ENCODE results near the gene CHN2.
A peak's percentile ranks its signal among the peaks of the same experiment; 100 is the strongest.
"Not testable (repeated sequence)": the region's sequence is repeated elsewhere in the genome, so short reads cannot be mapped to it uniquely, and the experiment has no call there.

The CHN2 gene

DNA sequence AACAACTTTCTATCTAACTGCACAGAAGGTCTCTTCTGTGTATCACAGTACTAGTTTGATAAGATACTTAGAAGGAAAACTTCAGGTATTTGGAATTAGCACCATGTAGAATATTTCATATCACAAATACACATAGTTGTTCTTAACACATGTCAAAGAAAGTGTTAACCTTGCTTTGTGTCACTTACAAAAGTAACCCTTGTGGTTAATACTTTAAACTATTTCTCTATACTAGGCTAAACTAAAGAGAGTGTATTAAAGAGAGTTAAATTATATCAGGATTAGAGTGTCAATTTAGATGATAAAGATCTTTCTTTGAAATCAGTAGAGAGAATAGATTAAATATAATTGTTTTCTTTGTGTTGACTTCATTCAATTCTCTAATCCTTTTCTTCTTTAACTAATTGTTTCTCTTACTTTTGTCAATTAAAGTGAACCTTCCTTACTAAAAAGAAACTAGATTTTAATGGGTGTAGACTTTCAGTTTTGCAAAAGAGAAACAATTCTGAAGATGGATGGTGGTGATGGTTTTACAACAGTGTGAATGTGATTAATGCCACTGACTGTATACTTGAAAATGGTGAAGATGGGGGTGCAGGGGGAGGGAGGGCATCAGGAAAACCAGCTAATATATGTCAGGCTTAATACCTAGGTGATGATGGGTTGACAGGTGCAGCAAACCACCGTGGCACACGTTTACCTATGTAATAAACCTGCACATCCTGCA is 67.8 kb downstream of the CHN2 start:
- no peak for DNase-seq

DNA sequence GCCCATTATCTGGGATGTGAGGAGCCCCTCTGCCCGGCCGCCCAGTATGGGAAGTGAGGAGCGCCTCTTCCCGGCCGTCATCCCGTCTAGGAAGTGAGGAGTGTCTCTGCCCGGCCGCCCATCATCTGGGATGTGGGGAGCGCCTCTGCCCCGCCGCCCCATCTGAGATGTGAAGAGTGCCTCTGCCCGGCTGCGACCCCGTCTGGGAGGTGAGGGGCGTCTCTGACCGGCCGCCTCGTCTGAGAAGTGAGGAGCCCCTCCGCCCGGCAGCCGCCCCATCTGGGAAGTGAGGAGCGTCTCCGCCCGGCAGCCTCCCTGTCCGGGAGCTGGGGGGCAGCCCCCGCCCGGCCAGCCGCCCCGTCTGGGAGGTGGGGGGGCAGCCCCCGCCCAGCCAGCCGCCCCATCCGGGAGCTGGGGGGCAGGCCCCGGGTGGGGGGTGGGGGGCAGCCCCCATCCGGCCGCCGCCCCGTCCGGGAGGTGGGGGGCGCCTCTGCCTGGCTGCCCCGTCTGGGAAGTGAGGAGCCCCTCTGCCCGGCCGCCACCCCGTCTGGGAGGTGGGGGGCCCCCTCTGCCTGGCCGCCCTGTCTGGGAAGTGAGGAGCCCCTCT is 69.1 kb downstream of the CHN2 start:
- DNase-seq: not testable (repeated sequence)

DNA sequence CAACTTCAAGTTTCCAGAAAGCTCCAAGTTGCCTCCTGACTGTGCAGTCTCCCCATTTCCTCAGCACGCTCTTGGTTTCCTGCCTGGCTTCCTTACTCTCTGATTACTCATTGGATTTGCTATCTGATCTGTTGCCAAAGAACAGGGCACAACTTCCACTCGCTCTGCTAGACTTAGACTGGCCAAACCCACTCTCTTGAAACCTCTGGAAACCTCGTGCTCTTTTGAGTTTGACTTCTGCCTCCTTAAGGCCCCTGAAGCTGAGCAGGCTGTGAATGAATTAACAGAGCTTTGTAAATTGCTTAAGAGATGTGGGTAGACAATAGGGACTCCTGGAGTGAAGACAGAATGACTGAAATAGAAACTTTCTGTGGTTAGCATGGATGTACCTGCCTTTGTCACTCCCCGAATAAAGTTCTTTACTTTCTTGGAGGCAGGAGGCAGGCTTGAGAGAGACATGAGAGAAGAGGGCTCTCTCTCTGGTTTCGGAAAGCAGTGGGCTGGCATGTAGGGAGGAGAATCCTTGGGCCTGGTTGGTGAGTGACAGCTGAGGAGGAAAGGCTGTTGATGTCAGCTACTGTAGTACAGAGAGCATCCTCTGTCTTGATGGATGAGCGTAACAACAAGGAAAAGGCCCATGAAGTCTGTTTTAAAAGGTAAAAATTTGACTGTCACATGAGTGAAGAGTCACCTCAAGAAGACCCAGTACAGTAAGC is 70.8 kb downstream of the CHN2 start:
- DNase-seq: no peak

DNA sequence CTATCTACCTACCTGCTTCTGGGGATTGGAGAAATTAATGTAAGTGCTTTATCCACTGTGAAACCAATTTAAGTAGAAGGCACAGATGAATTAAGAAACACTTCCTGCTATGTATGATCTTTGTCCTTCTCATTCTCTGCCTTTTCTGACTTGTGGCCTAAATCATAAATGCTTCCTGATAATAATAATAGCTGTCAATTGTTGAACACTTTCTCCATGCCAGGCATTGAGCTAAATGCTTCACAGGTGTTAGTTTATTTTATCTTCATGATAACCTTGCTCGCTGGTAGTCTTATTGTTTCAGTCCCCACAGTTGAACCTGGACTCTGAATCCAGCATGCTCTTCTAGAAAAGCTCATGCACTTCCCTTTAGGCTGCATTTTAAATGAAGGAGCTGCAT is 75.4 kb downstream of the CHN2 start:
- DNase-seq: no peak

DNA sequence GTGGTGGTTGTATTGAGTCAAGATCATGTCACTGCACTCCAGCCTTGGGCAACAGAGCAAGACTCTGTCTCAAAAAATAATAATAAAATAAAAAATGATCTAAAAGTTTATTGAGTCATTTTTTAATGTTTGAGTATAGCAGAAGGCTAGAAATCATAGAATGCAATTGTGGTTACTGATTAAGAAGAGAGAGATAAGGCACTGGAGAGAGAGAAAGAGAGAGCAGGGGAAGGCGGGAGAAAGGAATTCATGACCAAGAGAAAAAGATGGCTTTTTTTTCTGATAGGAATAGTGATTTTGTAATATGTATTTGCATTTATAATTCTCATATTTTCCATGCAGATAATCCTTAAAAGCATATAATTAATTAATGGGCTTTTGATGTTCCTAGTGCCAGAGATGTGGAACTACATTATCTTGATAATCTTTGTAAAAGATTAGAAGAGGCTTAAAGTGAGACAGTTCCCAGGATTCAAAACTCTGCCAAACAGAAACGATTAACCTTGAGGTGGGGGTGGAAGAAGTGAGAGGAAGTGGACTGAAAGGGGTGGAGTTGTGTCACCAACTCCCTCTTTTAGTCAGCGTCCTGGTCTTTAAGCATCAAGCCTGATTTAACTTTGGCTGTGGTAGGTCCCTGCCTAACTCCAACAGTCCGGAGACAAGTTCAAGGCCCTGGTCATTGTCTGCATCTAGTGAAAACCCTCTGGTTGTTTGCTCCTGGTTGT is 76.2 kb downstream of the CHN2 start:
- no peak for DNase-seq

DNA sequence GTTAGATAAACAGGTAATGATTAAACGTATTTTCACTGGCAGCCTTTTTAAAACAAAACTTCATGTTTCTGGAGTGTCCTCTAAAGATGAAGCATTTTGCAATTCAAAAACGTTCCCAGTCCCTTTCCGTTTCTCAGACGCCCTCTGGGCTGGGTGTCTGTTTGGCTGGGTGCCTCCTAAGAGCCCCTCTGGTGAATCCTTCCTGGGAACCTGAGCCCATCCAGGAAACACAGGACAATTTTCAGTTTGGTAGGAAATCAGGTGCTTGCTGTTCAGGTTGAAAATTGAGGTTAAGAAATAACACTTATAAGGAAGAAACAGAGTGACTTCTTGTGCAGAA is 76.7 kb downstream of the CHN2 start:
- DNase-seq: no peak

DNA sequence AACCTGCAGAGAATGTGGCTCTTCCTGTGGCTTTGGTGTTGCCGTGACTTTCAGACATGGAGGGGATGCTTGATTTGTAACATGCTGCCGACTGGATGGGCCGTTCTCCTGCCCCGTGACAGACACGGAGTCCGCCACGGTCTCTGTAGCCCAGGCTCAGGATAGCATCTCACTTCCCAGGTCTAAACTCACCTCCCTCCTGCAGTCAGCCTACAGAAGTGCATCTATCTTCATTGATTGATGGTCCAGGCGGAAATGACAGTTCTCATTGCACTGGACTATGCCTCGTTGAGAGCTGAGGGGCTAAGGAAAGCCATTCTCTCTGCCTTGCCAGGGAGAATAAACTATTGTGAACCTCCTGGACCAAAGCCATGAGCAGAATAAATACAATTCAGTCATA is 77.5 kb downstream of the CHN2 start:
- DNase-seq: no peak

DNA sequence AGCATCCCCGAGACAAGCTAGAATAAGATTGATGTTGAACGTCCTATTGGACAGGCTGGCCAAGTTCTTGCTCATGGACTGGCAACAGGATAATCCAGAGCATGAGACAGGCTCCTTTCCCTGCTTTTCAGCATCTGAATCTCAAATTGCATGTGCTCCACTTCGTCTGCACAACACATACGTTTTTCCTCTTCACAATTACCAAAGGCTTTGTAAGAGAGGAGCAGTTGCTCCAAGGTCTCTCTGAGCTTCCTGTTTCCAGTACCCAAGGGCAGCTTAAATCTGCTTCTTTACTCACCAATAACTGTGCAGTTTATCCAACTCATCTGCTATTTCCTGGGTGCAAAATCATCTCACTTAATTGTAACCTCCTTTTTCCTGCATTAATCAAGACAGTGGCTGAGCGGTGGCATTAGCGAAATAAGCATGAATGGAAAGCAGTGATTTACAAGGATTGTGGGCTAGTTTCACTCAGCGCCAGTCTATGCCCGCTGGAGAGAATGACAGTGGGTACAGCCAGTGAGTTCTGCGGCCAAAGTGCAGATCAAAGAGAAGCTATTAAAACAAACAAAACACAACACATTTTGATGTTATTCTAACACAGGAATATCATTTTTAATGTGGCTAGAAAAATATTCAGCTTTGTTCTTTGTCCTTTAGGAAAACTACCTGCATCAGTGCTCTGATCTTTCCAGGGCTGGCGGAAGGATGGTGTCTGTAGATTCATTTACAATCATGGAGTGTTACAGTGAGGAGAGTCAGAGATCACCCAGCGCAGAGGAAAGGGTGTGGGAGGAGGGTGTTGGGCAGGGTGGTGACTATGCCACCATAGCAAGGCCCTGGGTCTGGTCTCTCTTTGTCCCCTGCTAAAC is 79.8 kb downstream of the CHN2 start:
- no peak for DNase-seq

DNA sequence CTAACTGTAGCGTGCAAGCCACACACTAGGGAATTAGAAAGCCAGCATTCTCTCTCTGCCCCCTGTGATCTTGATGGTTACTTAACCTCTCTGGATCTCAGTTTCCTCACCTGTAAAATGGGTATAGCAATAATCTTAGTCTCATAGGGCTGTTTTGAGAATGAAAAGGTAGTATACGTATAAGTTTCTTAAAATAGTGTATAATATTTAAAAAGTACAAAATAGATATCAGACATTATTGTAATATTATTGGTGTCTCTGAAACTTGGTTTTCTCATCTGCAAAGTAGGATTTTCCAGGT is 80.4 kb downstream of the CHN2 start:
- DNase-seq: no peak

DNA sequence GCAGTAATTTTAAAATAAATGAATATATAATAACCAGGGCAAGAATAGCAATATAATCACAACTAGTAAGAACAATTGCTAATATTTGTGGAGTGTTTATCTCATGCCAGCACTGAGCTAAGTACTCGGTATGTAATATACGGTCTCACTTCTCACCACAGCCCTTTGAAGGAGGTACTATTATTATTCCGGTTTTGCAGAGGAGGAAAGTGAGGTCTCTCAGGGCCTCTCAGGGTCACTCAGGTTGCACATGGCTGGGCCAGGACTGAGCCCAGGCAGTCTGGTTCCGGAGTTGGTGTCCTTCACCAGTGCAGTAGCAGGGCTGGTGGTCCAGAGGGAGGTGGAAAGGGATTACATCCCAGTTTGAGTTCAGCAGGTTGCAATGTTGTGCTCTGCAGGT is 80.9 kb downstream of the CHN2 start:
- no peak for DNase-seq

DNA sequence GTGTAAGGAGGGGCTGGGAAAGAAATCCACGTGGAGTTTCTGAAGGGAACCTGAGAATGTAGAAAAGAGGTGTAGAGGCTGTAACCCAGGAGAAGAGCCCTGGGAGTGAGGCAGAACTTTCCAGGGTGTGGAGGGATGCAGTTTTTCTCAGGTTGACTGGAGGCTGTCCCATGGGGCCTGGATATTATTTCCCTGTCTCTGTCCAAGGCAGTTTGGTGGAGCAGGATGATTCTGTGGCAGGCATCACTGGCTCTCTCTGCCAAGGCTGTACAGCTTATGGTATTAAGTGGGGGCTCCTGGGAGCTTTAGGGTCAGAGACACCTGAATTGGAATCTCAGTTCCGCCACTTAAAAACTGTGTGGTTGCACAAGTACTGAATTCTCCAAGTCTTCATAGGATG is 81.6 kb downstream of the CHN2 start:
- peak; percentile 25 for DNase-seq

DNA sequence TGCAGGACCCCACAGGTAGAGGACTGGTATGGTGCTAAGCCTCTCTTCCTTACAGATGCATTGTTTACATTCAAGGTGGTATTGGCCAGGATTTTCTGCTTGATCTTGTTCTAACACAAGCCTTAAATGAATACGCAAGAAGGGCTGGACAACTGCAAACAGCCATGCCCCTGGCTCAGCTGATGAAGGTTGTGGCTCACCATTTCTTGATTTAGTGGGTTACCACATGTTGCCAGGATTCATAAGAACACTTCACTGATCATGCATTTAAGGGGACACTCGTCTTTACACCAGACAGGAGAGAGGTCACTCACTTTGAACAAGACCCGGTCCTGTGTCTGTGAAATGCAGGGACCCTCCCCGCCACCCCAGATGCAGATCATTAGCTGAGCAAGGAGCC is 82.2 kb downstream of the CHN2 start:
- no peak for DNase-seq

DNA sequence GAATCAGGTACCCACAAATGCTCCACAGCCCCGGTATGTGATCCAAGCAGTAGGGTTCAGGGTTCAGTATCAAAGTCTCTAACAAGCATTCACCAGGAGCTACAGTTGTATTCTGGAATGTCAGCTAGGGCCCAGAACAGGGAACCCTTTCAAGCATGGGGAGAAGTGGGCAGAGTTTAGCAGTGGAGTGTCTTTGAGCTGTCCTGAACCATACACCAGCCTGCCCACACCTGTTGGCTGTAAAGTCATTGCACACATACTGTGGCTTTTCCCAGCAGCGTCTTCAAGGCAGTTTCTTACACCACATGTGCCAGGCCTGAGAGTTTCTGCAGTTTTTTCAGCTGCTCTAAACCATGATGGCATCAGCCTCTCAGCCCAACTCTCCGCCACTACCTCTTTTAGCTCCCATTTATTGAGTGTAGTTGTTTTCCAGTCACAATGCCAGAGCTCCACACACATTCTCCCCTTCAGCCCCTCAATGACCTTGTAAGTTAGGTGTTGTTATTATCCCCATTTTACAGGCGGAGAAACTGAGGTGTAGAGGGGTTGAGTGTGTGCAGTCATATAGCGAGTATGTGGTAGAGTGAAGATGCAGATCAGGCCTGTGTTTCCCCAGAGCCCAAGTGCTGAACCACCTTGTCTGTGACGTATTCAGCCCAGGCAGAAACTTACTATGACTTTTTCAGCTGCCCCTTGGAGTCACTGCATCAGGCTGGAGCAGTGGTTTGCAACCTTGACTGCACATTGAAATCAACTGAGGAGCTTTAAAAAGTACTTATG is 83.1 kb downstream of the CHN2 start:
- DNase-seq: no peak

DNA sequence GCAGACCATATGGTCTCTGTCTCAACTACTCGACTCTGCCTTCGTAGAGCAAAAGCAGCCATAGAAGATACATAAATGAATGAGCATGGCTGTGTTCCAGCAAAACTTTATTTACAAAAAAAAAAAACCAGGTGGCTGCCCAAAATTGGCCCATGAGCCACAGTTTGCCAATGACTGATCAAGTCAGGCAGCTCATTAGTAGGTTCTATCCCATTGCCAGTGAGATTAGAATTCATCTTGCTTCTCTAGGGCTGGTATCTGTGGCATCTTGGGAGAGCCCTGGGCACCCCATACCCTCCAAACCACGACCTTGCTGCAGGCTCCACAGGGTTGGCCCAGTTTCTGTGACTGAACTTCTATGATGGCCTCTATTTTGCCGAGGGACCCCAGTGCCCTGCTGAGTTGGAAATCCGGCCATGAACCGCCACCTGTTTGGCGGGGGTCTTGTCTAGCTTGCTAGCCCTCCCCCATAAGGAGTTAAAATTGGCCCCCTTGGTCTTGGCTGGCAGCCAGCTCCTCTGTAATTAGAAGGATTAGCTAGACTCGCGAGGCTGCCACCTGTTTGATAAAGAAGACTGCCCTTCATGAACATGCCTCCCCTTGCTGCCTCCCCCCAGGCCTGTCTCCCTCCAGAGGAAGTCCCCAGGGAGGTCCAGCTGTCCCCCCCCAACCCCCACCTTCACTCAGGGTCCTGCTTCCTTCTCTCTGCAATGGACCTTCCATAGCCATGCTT is 83.9 kb downstream of the CHN2 start:
- DNase-seq: no peak

DNA sequence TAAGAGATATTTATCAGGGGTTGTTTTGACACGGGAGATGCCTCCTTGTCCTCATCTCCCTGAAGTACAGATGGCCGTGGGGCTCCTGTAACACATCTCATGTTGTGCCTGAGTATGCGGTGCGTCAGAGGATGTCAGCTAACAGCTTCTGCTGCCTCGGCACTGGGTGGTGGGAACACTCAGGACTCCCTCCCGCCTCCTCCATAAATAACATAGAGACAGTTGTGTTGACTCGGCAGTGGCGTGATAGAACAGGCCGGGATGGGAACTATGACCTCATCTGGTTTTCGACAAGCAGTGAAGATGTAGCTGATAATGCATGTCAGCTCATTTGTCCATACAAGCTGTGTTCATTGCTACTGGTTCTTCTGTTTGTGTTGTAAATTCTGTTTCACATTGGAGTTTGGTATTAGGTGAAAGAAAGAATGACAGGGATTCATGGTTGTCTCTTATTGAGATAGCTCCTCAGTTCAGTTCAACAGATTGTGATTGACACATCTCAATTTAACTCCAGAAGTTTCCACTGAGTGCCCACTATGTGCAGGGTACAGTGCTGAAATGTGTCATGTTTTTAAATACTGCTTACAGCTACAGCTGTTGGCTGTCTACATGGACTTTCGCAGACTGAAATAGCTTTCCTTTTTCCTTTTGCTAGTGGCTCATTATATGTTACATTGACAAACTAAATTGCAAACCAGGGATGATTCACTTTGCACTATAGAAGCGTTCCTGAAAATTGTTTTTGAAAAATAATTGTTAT is 87.4 kb downstream of the CHN2 start:
- DNase-seq: peak; percentile 81

DNA sequence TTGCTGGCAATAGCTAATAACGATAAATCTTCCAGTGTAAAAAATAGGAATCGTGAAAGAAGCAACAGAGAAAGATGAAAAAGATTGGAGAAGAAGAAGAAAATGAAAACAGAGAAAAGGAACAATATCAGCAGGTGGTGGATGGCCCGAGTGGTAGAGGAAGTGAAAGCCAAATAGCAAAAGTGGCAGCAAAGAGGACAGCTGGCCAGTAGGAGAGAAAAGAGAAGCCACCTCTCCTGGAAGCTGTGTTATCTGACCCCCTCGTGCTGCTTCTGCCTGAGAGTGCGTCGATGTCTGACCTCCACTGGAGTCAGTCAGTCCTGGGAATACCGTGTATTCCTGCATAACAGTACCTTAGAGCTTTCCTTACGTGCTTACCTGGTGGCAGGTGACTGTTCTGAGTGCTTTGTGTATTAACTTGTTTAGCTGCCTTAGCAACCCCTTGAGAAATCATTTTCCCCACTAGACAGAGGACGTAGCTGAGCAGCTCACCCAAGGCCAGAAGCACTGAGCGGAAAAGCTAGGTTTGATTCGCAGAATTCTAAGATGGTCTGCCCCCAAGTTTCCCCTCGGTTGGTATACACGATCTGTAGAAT is 88.3 kb downstream of the CHN2 start:
- DNase-seq: no peak

DNA sequence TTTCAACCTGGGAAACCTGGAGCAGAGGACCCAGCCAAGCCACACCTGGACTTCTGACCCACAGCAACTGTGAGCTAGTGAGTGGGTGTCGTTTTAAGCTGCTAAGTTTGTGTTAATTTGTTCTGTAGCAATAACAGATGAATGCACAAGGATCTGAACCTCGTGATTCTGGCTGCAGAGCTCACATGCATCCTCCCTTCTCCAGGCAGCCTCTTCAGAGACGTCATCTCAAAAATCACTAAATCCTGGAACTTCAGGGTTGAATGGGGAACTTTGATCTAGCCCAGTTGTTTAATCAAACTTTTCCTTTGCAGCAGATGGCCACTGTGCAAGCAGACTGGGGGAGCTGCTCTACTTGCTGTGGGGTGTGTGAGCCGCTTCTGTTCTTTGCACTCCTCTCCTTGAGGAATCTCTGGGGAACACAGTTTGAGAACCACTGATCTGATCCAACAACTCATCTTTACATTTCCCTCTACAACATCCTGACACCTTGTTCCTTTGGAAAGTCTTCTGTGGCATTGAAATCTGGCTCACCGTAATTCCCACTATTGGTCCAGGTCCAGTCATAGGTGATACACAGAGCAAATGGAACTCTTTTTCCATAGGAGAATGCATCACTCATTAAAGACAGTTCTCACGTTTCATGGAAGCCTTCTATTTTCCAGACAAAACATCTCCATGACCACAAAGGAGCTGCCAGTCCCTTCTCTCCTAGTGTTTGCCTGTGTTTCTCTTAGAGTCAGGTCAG is 90.3 kb downstream of the CHN2 start:
- no peak for DNase-seq

DNA sequence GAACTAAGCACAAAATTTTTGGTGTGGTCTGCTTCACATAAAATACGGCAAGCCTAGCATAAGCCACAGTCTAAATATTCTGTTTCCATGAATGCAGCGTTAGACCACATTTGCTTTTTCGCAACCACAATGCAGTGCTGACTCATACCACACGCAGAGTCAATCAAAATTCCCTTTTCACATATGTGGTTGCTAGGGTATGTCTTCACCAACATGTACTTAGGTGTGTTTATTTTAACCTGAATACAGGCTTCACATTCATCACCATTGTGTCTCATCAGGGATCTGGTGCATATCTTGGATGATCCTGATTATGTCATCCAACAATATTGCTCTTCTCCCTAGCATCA is 90.8 kb downstream of the CHN2 start:
- DNase-seq: no peak

DNA sequence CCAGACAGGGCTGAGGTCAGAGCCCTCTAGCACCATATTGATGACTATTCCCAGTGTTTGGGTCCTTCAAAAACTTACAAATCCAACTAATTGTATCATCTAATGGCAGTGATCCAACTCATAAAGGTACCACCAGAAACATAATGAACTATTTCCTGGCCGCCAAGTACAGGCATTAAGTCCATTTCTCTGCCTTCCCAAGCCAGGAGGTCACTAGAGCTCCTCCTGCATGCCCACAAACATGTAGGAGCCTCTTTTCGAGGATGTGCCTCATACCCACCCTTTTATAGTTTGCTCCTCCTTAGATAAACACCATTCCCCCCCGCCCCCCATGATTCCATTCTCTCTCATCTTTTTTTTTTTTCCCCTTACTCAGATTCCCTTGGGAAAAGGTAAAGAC is 91.3 kb downstream of the CHN2 start:
- DNase-seq: no peak

DNA sequence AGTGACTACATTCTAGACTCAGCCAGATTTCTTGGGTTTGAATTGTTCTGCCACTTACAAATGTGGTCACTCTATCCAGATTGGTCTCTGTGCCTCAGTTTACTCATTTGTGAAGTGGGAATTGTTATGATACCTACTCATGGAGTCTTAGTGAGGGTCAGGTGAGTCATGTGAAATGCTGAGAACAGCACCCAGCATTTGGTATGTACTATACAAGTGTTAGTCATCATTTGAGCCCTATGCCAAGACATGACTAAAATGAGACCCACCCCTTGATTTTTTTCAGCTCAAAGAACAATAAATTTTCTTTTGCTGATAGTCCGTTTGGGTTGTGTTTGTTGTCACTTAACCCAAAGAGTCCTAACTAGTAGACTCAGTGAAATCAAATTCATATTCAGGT is 92.8 kb downstream of the CHN2 start:
- DNase-seq: no peak
